HepG2 (cell line): Measurements from ENCODE around the gene UBTD1. TPM values are rescaled to one million over a fixed set of nuclear protein-coding genes. Genes with fewer than 3 reads are reported as not detected.

Experiments
- BORCS8-MEF2B ChIP-seq: sonication (generic); formaldehyde crosslinking; IDR thresholded peaks from 2 replicates; pipeline ENCODE4 v1.8.0; 2022; ENCODE audit warnings: mild to moderate bottlenecking, missing genetic modification reagents
- BRD4 ChIP-seq: sonication (generic); formaldehyde crosslinking; IDR thresholded peaks from 2 replicates; pipeline ENCODE4 v1.4.0; 2020; ENCODE audit warnings: missing genetic modification reagents
- DMAP1 ChIP-seq: IDR thresholded peaks from 2 replicates; pipeline ENCODE4 v1.6.1; 2016
- GATAD1 ChIP-seq: IDR thresholded peaks from 2 replicates; pipeline ENCODE4 v1.6.1; 2016; ENCODE audit warnings: missing genetic modification reagents, missing compliant biosample characterization
- ISL2 ChIP-seq: sonication (generic); formaldehyde crosslinking; IDR thresholded peaks from 2 replicates; pipeline ENCODE4 v1.5.0; 2020; ENCODE audit warnings: missing genetic modification reagents
- KMT2A ChIP-seq: sonication (generic); formaldehyde crosslinking; IDR thresholded peaks from 2 replicates; pipeline ENCODE4 v1.4.0; 2020; ENCODE audit warnings: missing genetic modification reagents
- LBX2 ChIP-seq: sonication (generic); formaldehyde crosslinking; IDR thresholded peaks from 2 replicates; pipeline ENCODE4 v1.5.0; 2020; ENCODE audit warnings: missing genetic modification reagents, mild to moderate bottlenecking, borderline replicate concordance
- LCORL ChIP-seq, 2 experiments: fragments of 450-650 bp in 1 of 2; sonication (generic) in 1 of 2; formaldehyde crosslinking in 1 of 2; IDR thresholded peaks; 2 replicates each; pipeline versions ENCODE4 v1.5.0 to v1.6.1; 2017 to 2020; ENCODE audit warnings: antibody characterized with exemption in 1 of 2, missing genetic modification reagents in 1 of 2
- NKX3-1 ChIP-seq: sonication (generic); formaldehyde crosslinking; IDR thresholded peaks from 2 replicates; pipeline ENCODE4 v1.5.0; 2020; ENCODE audit warnings: missing genetic modification reagents
- SOX5 ChIP-seq: IDR thresholded peaks from 2 replicates; pipeline ENCODE4 v1.6.1; 2016; ENCODE audit warnings: borderline replicate concordance
- THRA ChIP-seq: sonication (generic); formaldehyde crosslinking; IDR thresholded peaks from 2 replicates; pipeline ENCODE4 v1.4.0; 2020; ENCODE audit warnings: missing genetic modification reagents, borderline replicate concordance
- UBTF ChIP-seq: sonication (generic); formaldehyde crosslinking; IDR thresholded peaks from 2 replicates; pipeline ENCODE4 v1.4.0; 2020; ENCODE audit warnings: mild to moderate bottlenecking, missing genetic modification reagents
- ZBTB7A ChIP-seq: sonication (generic); formaldehyde crosslinking; IDR thresholded peaks from 2 replicates; pipeline ENCODE4 v1.8.0; 2022; ENCODE audit warnings: mild to moderate bottlenecking, missing genetic modification reagents
- ZNF10 ChIP-seq: sonication (generic); formaldehyde crosslinking; IDR thresholded peaks from 2 replicates; pipeline ENCODE4 v1.4.0; 2020; ENCODE audit warnings: mild to moderate bottlenecking, low read depth, missing genetic modification reagents, borderline replicate concordance
- ZNF282 ChIP-seq: fragments of 450-650 bp; IDR thresholded peaks from 2 replicates; pipeline ENCODE4 v1.6.1; 2018; ENCODE audit not compliant: partially characterized antibody
- ZNF33B ChIP-seq: sonication (generic); formaldehyde crosslinking; IDR thresholded peaks from 2 replicates; pipeline ENCODE4 v1.5.1; 2020; ENCODE audit warnings: mild to moderate bottlenecking, missing genetic modification reagents
- ZNF629 ChIP-seq: sonication (generic); formaldehyde crosslinking; conservative IDR thresholded peaks from 2 replicates; pipeline ENCODE4 v1.5.0; 2020; ENCODE audit warnings: missing genetic modification reagents
- ZNF674 ChIP-seq: sonication (generic); formaldehyde crosslinking; IDR thresholded peaks from 2 replicates; pipeline ENCODE4 v1.5.0; 2020; ENCODE audit warnings: low read depth, mild to moderate bottlenecking, missing genetic modification reagents
- polyA plus RNA-seq, 8 experiments: library from polyadenylated mRNA; depleted of rRNA in 3 of 8; stranded (reverse) in 7 of 8; unstranded in 1 of 8; fragments of >200 nt; fragmentation: Illumina TruSeq in 4 of 8; extraction: Trizol in 4 of 8; gene quantifications; 2 replicates each; pipeline versions ENCODE4 v1.2.1 to v1.2.3, GENCODE V29; 2011 to 2016; ENCODE audit warnings: low read depth in 4 of 8, missing spikeins in 1 of 8, mixed read lengths in 1 of 8; ENCODE audit not compliant: insufficient read depth in 1 of 8
- total RNA-seq, 5 experiments: library from RNA; depleted of rRNA; stranded (reverse); fragments of >200 nt; fragmentation: Illumina TruSeq; extraction: Trizol; gene quantifications; 2 replicates each; pipeline ENCODE4 v1.2.3, GENCODE V29; 2016; ENCODE audit warnings: low read depth in 1 of 5
- TF ChIP-seq, protein P1 (sequence below): sonication (generic); formaldehyde crosslinking; IDR thresholded peaks from 2 replicates; pipeline ENCODE4 v1.8.1; 2022; ENCODE audit warnings: mild to moderate bottlenecking, missing genetic modification reagents
- TF ChIP-seq, protein P2 (sequence below): sonication (generic); formaldehyde crosslinking; conservative IDR thresholded peaks from 2 replicates; pipeline ENCODE4 v1.8.1; 2023; ENCODE audit warnings: missing genetic modification reagents
- TF ChIP-seq, protein P3 (sequence below): sonication (generic); formaldehyde crosslinking; IDR thresholded peaks from 2 replicates; pipeline ENCODE4 v1.4.0; 2020; ENCODE audit warnings: low read depth, mild to moderate bottlenecking, missing genetic modification reagents

UBTD1 gene
- total and polyA plus RNA-seq, 2 of the 13 experiments (the other 11 are each of a cell fraction or from before 2014, with no cell fraction given): 7.9 to 10.0 TPM

DNA sequence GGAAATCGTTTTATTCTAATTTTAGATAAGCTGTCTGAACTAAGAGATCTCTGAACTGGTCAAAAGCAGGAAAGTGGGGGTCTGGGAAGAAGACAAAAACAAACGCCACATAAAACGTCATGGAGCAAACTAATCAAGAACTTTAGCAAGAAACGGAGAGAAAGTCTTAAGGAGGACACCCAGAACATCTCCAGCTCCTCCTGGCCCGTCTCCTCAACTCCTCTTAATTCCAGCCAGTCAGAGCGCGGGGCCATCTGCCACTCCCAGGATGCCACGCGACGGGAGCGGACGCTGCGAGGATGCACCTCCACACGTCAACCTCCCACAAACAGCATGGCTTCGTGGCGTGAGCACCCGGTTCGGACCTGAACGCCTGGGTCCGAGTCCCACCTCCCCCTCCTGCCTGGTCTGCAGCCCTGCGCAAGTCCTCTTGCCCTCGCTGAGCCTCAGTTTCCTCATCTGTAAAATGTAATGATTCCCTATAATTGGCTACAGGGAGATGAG, 1.1 kb upstream of the UBTD1 start (continued):
- TF ChIP-seq THRA (CRISPR knock-in tag): no peak
- TF ChIP-seq, protein P1, sequence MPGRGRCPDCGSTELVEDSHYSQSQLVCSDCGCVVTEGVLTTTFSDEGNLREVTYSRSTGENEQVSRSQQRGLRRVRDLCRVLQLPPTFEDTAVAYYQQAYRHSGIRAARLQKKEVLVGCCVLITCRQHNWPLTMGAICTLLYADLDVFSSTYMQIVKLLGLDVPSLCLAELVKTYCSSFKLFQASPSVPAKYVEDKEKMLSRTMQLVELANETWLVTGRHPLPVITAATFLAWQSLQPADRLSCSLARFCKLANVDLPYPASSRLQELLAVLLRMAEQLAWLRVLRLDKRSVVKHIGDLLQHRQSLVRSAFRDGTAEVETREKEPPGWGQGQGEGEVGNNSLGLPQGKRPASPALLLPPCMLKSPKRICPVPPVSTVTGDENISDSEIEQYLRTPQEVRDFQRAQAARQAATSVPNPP (CRISPR knock-in tag): no peak; the same call in 1 of the 2 replicates
- peak; percentile 63; the same call in 1 of the 2 replicates for TF ChIP-seq GATAD1 (CRISPR knock-in tag)
- TF ChIP-seq SOX5 (CRISPR knock-in tag): no peak
- TF ChIP-seq ZNF10 (CRISPR knock-in tag): no peak
- TF ChIP-seq ZNF629: peak; percentile 59
- TF ChIP-seq BORCS8-MEF2B: peak; percentile 63; the same call in 1 of the 2 replicates
- no peak; the same call in 1 of the 2 replicates for TF ChIP-seq UBTF (CRISPR knock-in tag)
- no peak for TF ChIP-seq ZNF674 (CRISPR knock-in tag)
- peak; percentile 43; the same call in 1 of the 2 replicates for TF ChIP-seq ZBTB7A (CRISPR knock-in tag)
- no peak for TF ChIP-seq LCORL (IDR thresholded peaks at IDR 0.05)
- peak; percentile 60 for TF ChIP-seq LCORL (CRISPR knock-in tag; IDR thresholded peaks at IDR 0.05)
- no peak for TF ChIP-seq ZNF282
- peak; percentile 71 for TF ChIP-seq DMAP1
- no peak for TF ChIP-seq ZNF33B (CRISPR knock-in tag)
- no peak for TF ChIP-seq BRD4 (CRISPR knock-in tag)
- TF ChIP-seq NKX3-1 (CRISPR knock-in tag): no peak
- no peak; the same call in 1 of the 2 replicates for TF ChIP-seq ISL2 (CRISPR knock-in tag)
- TF ChIP-seq, protein P2, sequence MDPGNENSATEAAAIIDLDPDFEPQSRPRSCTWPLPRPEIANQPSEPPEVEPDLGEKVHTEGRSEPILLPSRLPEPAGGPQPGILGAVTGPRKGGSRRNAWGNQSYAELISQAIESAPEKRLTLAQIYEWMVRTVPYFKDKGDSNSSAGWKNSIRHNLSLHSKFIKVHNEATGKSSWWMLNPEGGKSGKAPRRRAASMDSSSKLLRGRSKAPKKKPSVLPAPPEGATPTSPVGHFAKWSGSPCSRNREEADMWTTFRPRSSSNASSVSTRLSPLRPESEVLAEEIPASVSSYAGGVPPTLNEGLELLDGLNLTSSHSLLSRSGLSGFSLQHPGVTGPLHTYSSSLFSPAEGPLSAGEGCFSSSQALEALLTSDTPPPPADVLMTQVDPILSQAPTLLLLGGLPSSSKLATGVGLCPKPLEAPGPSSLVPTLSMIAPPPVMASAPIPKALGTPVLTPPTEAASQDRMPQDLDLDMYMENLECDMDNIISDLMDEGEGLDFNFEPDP (CRISPR knock-in tag): no peak
- TF ChIP-seq KMT2A: peak; percentile 70
- TF ChIP-seq, protein P3, sequence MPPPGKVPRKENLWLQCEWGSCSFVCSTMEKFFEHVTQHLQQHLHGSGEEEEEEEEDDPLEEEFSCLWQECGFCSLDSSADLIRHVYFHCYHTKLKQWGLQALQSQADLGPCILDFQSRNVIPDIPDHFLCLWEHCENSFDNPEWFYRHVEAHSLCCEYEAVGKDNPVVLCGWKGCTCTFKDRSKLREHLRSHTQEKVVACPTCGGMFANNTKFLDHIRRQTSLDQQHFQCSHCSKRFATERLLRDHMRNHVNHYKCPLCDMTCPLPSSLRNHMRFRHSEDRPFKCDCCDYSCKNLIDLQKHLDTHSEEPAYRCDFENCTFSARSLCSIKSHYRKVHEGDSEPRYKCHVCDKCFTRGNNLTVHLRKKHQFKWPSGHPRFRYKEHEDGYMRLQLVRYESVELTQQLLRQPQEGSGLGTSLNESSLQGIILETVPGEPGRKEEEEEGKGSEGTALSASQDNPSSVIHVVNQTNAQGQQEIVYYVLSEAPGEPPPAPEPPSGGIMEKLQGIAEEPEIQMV (CRISPR knock-in tag): peak; percentile 99
- TF ChIP-seq LBX2 (CRISPR knock-in tag): peak; percentile 46; the same call in 1 of the 2 replicates
